ENCODE data around the gene CIB1.

GRCh38 chr15:90191794-90192509, 41.8 kb downstream of the CIB1 start:
- no peak for TF ChIP-seq EZH2phosphoT487 (IDR thresholded peaks at IDR 0.05; ENCODE audit: low read depth, severe bottlenecking, unreplicated experiment)
- TF ChIP-seq, protein P1, sequence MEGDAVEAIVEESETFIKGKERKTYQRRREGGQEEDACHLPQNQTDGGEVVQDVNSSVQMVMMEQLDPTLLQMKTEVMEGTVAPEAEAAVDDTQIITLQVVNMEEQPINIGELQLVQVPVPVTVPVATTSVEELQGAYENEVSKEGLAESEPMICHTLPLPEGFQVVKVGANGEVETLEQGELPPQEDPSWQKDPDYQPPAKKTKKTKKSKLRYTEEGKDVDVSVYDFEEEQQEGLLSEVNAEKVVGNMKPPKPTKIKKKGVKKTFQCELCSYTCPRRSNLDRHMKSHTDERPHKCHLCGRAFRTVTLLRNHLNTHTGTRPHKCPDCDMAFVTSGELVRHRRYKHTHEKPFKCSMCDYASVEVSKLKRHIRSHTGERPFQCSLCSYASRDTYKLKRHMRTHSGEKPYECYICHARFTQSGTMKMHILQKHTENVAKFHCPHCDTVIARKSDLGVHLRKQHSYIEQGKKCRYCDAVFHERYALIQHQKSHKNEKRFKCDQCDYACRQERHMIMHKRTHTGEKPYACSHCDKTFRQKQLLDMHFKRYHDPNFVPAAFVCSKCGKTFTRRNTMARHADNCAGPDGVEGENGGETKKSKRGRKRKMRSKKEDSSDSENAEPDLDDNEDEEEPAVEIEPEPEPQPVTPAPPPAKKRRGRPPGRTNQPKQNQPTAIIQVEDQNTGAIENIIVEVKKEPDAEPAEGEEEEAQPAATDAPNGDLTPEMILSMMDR (IDR thresholded peaks at IDR 0.05; ENCODE audit: poor library complexity), result no peak
